ENCODE results near the gene LTA4H.
A peak's percentile ranks its signal among the peaks of the same experiment; 100 is the strongest.

The LTA4H gene

DNA sequence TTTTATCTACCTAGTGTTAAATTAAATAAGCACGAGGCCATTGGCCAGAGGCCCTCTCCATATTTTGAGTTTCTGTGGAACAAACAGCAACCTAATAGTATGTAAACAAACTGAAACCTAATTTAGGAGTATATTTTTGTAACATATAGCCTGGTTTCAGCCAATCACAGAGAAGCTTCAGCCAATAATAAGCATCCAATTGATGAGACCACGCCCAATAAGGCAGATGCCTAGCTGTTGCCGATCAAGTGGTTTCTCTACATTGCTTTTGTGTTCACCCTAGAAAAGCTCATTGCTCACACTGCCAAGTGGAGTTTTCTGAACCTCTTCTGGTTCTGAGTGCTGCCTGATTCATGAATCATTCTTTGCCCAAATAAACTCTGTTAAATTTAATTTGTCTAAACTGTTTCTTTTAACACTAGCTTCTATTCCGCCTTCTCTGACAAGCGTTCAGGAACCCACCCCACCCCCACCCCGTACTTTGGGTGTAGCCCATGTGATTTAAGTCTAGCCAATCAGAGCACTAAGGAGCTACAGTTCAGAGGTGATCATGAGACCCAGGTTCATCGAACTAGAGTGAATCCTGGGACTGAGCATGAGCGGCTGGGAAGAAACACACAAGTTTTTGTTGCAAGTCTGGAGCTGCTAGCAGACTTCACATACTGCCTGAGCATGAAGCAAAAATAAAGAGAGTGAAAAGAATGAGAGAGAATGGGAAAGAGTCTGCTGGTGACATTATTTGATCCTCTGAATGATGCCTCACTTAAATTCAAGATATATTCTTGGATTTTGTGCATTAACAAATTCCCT lies 21.5 kb upstream of the LTA4H start:
- DNase-seq, result no peak

DNA sequence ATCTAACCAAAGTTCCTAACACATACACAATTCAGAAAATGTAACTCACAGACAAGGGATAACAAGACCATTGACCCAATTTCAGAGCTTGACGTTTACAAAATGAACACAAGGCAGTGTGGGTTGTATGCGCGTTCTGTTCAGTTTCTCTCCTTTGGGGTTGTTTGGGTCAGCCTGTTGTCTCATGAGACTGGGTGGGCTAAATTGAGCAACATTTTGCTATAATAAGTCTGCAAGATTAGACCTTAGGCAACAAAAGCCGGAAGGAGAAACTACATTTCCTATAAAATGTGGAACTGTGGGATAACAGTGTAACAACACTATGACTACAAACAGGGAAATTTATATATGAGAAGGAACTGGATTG lies 18.8 kb upstream of the LTA4H start:
- no peak for DNase-seq

DNA sequence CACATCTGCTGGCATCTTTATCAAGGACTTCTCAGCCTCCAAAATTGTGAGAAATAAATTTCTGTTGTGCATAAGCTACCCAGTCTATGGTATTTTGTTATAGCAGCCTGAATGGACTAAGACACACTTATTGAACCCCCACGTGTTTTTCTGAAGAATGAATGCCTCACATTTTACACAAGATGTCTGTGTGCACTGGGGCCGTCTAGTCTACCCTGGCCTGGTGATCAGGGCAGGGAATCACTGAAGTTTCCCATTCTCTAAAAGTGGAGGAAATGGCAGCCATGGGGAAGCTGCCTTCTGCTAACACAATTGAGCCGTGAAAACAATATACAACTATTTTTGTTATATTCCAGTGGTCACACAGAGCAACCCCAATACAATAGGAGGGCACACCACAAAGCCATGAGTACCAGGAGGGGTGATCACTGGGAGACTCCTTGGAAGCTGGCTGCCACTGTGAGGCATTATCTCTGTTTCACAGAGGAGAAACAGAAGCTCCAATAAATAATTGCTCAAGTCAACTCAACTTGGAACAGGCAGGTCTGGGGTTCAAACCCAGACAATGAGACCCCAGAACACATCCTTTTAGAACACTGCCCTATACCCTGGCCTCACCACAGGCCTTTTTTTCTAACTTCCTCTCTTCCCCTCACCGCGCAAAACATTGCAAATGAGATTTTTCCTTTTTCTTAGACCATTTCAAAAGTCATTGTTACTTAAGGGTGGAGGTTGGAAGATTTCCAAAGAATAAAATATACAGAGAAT lies 18.3 kb upstream of the LTA4H start:
- no peak for DNase-seq

DNA sequence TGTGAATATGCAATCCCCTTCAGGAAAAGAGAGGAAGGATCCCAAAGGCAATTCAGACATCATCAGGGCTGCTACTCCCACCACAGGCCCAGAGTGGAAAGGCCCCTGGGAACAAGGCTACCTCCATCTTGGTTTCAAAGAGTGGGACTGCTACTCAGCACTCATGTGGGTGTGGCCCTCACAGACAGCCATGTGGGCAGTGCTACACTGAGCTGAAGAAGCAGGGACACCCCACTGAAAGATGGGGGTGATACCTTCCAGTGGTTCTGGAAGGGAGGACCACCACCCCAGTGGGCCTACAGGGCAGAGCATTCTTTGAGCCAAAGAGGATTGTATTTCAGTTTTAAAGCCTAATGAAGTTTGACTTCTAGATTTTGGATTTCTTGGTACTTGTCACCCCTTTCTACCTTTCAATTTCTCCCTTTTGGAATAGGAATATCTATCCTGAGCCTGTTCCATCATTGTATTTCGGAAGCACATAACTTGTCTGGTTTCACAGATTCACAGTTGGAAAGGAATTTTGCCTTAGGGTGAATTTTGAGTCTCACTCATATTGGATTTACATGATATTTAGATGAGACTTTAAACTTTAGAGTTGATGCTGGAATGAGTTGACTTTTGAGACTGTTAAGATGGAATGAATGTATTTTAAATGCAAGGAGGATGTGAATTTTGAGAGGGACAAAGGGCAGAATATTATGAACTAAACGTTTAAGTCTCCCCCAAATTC lies 16.5 kb upstream of the LTA4H start:
- no peak for DNase-seq

DNA sequence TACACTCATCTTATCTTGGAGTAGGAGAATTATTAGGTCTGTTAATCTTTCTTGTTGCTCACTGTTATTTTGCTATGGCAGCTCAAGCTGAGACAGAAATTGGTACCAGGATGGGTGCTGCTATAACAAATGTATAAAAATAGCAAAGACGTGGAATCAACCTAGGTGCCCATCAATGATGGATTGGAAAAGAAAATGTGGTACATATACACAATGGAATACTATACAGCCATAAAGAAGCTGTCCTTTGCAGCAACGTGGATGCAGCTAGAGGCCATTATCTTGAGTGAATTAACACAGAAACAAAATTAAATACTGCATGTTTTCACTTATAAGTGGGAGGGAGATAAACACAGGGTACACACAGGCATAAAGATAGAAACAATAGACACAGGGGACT lies 14.8 kb upstream of the LTA4H start:
- no peak for DNase-seq

DNA sequence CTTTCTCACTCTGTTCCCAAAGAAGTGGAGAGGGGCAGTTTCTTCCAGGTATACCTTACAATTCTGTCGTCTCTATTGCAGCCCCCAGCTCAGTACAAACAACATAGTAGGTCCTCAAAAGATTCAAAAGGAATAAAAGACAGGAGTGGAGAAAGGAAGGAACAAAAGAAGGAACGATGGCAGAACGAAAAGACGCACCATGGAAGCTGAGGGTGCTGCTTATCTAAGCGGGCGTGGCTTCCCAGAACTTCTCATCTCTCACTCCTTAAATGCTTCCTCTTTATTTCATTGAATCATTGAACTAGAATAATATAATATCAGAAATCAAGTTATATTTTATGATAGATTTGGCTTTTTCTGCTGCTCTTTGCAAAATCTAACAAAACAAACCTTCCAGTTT lies 13.7 kb upstream of the LTA4H start:
- no peak for DNase-seq

DNA sequence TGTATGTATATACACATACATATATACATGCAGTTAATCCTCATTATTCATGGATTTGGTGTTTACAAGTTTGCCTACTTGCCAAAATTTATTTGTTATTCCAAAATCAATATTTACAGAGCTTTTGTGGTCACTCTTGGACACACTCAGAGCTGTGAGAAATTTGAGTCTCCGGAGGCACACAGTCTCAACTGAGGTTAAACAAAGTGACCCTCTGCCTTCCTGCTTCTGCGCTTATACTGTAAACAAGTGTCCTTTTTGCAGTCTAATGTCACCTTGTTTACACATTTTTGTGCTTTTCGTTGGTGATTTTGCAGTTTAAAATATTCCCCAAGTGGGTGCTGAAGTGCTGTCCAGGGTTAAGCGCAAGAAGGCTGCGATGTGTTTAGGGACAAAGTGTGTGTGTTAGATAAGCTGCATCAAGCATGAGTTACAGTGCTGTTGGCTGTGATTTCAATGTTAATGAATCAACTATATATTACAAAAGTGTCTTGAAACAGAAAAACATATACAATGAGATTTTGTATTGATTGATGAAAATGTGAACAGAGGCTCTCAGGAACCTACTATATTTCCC lies 13.1 kb upstream of the LTA4H start:
- DNase-seq, result no peak

DNA sequence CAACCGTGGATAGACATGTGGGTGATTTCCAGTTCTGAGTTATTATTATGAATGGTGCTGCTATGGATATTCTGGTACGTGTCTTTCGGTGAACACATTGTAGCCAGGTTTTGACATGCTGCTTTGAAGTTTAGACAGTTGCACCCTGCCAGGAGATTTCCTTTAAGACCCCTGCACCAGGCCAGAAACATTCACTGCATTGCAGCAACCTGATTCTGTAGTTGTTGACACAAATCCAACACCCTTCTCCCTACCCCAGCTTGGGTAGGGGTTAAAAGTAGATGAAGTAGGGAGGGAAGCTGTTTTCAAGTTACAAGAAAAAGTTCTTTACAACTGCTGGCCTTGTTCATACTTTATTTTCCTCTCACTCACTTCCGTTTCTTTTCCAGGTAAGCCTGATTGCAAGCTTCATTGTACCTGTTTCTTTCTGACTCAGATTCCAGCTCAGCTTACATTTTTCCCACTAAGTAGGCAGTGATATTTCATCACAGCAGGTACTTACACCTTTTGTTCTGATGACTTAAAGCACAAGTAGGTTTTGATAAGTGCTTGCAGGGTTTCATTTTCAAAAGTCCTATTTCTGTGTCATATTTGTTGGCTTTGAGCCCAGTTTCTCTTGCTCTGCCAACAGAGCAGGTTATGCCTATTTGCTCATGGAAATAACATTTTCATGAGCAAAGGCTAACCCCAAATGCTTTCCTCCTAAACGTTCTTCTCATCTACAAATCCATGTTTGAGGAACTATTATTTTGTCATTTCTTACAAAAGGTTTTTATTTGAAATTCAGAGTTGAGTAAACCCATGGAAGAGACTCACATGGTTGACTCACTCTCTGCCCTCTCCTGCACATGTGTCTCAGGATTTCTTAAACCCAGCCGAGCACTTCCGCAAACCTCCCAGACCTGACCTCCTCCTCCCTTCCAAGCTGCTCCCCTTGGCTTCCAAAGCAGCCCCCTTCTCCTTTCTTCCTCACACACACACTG lies 12.1 kb upstream of the LTA4H start:
- DNase-seq, result no peak

DNA sequence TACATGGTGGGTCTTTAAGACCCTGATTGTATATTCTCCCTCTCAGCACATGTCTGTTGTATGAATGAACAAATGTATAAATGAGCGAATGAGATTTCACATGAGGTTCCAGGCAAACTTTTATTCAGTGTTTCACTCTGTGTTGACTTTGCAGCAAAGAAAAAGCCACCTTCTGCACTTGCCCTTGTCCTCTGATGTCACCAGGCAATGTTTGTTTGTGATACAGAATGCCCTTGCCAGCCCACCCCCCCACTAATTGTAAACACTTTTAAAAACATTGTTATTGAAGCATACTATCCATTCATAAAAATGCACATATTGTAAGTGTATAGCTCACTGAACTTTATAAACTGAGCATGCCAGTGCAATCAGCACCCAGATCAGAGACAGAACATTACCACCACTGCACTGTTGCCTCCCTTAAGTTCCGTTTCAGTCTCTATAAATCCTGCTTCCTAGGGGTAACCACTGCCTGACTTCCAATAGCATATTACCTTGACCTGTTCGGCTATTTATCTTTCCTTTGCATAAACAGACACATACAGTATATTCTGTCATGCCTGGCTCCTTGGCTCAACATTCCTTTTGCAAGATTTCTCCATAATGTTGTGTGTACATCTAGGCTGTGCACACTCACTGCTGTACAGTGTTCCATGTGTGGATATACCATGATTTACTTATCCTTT lies 11.3 kb upstream of the LTA4H start:
- DNase-seq, result no peak

DNA sequence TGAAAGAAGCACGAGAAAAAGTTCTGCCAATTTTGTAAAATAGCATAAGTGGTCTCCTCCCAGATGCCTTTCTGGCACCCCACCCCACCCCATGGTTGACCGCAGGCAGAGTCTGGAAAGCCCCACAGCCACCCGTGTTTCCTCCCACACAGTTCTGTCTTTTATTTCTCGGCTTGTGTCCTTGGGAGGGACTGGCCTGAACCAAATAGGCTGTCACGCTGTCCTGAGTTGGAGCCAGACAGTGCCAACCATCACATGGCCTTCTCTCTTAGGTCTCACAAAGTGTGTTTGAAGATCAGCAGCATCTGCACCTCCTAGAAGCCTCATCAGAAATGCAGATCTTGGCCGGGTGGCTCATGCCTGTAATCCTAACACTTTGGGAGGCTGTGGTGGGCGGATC lies 10.2 kb upstream of the LTA4H start:
- no peak for DNase-seq

DNA sequence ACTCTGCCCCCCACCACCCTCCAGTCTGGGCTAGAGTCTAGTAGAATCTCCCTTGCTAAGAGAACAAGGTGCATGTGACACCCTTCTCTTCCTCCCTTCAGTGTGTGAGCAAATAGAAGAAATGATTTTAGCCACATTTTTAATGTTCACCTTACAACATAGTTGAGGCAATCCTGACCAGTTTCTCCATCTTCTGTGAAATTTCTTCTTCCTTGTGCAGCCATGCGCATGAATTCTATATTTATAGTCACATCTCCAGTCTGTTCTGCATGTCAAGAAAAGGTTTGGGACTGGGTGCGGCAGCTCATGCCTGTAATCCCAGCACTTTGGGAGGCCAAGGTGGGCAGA lies 9.5 kb upstream of the LTA4H start:
- no peak for DNase-seq

DNA sequence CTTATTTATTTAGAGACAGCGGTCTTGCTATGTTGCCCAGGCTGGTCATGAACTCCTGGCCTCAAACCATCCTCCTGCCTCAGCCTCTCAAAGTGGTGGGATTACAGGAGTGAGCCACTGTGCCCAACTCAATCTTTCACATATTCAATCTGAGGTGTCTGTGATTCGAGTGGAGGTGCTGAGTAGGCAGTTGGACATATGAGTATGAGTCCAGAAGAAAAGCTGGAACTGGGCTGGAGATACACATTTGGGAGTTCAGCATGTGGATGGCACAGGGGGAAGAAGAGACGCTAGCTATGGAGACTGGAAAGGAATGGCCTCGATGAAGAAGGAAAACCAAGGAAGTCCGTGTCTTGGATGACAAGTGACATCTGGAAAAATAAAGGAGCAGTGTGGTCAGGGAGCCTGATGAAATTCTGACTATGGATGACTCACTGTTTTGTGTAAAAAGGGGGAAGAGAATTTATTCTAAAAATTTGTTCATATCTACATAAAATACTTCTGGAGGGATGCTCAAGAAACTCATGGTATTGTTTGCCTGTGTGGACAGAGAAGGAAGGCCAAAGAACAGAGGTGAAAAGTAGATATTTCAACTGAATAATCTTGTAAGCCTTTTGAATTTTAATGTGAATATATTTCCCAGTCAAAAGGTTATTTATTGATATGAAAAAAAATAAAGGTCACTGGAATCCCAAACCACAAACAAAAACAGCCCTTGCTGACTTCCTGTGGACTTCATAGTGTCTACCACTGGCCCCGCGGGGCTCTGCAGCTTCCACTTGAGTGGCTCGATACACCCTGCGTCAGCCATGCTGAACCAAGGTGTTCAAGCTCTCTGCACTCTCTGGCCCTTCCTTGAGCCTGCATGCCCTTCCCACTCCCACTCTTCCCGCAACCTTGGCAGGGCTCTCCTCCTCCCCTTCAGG lies 8.9 kb upstream of the LTA4H start:
- no peak for DNase-seq

DNA sequence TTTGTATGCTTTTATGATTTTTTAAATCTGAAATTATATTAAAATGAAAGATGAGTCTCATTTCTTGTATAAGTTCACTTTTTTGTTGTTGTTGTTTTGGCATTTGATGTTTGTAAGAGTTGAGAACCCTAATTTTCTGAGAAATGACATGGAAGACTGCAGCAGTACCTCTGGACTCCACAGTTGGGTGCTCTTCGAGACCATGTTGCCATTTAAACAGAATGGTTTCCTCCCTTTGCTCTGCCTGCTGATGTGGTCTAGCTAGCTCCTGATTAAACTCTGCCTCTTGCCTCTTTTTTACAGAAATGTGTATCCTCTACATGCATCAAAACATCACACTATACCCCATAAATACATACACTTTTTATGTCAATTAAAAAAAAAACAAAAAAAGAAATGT lies 5.8 kb upstream of the LTA4H start:
- no peak for DNase-seq

DNA sequence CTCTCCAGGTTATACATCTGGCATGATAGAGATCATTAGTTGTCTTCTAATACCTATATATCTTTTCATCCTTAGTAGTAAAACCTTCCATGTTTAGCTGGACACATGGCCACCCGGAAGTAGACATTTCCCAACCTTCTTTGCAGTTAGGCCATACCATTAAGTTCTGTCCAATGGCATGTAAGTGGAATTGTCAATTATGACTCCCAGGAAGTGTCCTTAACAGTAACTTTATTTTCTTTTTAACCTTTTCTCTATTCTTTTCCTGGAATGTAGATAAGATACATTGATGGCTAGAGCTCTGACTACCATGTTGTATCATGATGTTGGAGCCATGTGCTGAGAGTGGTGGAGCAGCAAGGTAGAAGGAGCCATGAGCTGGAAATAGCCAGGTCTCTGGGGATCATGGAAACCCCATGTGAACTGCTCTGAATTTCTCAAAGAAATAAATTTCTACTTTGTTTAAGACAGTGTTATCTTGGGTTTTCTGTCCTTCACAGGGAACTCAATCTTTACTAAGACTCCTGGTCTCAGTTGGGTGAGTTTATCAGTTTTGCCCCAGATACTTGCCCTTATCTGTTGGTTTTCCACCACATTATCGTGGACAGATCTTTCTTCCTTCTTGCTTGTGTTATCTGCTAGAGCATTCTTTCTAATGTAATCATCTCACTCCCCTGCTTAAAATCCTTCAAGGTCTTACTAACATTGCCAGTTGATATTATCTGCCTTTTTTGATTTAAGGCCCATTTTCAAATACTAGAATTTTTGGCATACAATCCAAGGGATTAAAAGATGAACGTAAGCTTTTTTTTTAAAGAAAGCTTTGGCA lies 5.1 kb upstream of the LTA4H start:
- no peak for DNase-seq

DNA sequence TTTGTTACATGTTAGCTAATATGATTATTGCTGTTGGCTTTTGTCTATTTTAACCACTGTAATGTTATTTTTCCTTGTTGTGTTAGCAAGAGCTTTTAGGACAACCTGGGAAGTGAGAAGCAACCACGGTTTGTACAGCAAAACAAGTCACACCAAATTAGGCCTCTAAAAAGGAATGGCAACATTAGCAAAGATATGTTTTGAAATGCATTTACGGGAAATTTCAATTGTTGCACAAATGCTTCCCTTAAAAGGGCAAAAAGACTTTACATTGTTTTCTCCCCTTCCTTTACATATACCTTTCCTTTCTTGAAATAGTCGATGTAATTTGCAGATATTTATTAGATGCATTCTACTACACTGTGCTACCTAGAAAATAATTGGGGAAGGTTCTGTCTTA lies 4.1 kb upstream of the LTA4H start:
- DNase-seq, result no peak

DNA sequence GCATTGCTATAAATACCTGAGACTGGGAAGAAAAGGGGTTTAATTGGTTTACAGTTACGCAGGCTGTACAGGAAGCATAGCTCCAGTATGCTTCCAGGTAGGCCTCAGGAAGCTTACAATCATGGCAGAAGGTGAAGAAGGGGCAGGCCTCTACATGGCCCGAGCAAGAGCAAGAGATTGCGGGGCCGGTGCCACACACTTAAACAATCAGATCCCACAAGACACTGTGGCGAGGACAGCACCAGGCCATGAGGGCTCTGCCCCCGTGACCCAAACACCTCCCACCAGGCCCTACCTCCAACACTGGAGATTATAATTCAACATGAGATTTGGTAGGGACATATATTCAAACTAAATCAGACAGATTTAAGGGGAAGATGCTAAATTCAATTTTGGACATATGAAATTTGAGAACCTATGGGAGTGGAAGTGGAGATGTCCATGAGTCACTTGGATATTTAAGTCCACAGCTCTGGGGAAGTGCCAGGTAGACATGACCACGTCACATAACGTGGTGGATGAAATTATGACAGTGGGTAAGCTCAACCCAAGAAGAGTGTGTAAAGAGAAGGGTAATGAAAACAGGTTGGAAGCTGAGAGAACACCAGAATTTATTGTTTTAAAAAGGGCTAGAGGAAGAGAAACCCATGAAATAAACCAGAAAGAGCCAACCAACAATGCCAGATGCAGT lies 1.5 kb upstream of the LTA4H start:
- DNase-seq, result no peak

DNA sequence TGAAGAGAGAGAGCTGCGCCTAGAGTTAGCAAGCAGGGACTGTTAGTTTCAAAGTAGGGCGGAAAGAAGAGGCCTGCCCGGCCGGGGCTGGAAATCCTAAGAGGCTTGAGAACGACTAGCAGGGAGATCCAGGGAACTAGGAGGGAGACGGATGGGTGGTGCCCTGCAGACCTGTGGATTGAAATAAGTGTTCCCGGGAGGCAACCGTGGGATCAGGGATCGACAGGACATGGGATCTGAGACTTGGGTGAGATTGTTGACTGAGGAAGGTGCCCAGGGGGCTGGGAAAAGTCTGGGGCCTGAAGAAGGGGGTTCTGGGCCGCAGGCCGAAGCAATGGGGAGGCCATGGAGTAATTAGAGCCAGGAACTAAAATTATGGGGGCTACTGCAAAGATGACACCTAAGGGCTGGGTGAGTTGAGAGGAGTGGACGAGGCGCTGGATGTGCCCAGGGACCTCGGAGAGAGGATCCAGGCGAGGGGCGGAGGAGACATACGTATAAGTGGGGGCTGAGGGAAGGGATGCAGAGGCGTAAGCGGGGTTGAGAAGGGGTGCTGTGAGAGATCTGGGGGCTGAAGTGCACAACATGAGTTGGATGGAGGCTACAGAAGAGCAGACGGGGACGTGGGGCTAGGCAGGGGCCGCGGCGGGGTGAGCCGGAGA lies 635 bp downstream of the LTA4H start:
- DNase-seq, result peak; percentile 5
